SK-MEL-5 (cell line): ENCODE measurements around the gene ARMH2. TPM values are rescaled to one million over a fixed set of nuclear protein-coding genes. Genes with fewer than 3 reads are reported as not detected.
"Not testable (repeated sequence)": the region's sequence is repeated elsewhere in the genome, so short reads cannot be mapped to it uniquely, and the experiment has no call there.

Source experiments
- DNase-seq: peaks from one replicate; pipeline ENCODE4 v3.0.0-alpha.2; 2016; ENCODE audit warnings: low read depth, low spot score
- in situ Hi-C: cut with HindIII; loops from 2 replicates; pipeline ENCODE4 v1.10.0; 2016; ENCODE audit warnings: low sequenced_read_pairs, high pct_unique_total_duplicates, low pct_unique_long_range_greater_than_20kb
- total RNA-seq: library from RNA; depleted of rRNA; stranded (reverse); fragments of >200 nt; shearing (Covaris generic); gene quantifications from 2 replicates; pipeline ENCODE4 v1.2.3, GENCODE V29; 2014

Gene ARMH2
- total RNA-seq, 1 experiment from 2014 or later: not detected

- in situ Hi-C loops: no loop called here
- DNase-seq: no peak
Measured at GRCh38 chr6:24777227-24777626, 21.5 kb downstream of the ARMH2 start.

- DNase-seq: no peak
- in situ Hi-C loops: no loop called here
Measured at GRCh38 chr6:24775520-24776058, 23.1 kb downstream of the ARMH2 start.

- in situ Hi-C loops: no loop called here
- peak; percentile 96 for DNase-seq
Measured at GRCh38 chr6:24774696-24775519, 23.8 kb downstream of the ARMH2 start, which contains the start of gene GMNN. Gene GMNN (plus strand): TSS chr6:24774937. CDS start chr6:24777247, 2,310 bp downstream.

- DNase-seq: no peak
- in situ Hi-C loops: no loop called here
Measured at GRCh38 chr6:24768361-24768760, 30.4 kb downstream of the ARMH2 start.

GRCh38 chr6:24766680-24767462 is 31.8 kb downstream of the ARMH2 start:
- in situ Hi-C loops: no loop called here
- DNase-seq: peak; percentile 66

GRCh38 chr6:24765968-24766367 is 32.7 kb downstream of the ARMH2 start:
- in situ Hi-C loops, DNase-seq: not testable (repeated sequence)

- in situ Hi-C loops, DNase-seq: not testable (repeated sequence)
Measured at GRCh38 chr6:24764833-24765828, 33.6 kb downstream of the ARMH2 start.

GRCh38 chr6:24763578-24763977 is 35.1 kb downstream of the ARMH2 start:
- no peak for DNase-seq
- in situ Hi-C loops: no loop called here

GRCh38 chr6:24761851-24762250 is 36.9 kb downstream of the ARMH2 start:
- DNase-seq: no peak
- in situ Hi-C loops: no loop called here

GRCh38 chr6:24761193-24761835 is 37.4 kb downstream of the ARMH2 start:
- peak; percentile 48 for DNase-seq
- in situ Hi-C loops: no loop called here

GRCh38 chr6:24760210-24760609 is 38.5 kb downstream of the ARMH2 start:
- in situ Hi-C loops: no loop called here
- no peak for DNase-seq

GRCh38 chr6:24759718-24760117 is 39.0 kb downstream of the ARMH2 start:
- no peak for DNase-seq
- in situ Hi-C loops: no loop called here

GRCh38 chr6:24757611-24758010 is 41.1 kb downstream of the ARMH2 start:
- in situ Hi-C loops: no loop called here
- DNase-seq: no peak

- in situ Hi-C loops: no loop called here
- no peak for DNase-seq
Measured at GRCh38 chr6:24755279-24755678, 43.4 kb downstream of the ARMH2 start.

- DNase-seq, in situ Hi-C loops: not testable (repeated sequence)
Measured at GRCh38 chr6:24754378-24754777, 44.3 kb downstream of the ARMH2 start.

- no peak for DNase-seq
- in situ Hi-C loops: no loop called here
Measured at GRCh38 chr6:24753545-24753944, 45.2 kb downstream of the ARMH2 start.
